MCF 10A (cell line): Measurements from ENCODE around the gene GNAT2. TPM values are rescaled to one million over a fixed set of nuclear protein-coding genes. Genes with fewer than 3 reads are reported as not detected.

Experiments
- BruUV-seq: library from RNA; stranded (reverse); fragments of 400-500 nt; replicated peaks from 2 replicates; lab custom pipeline; 2021; lab: Mats Ljungman, UMichigan
- CTCF ChIA-PET: fragments of 300-600 bp; sonication (Branson Sonifier 250); formaldehyde crosslinking; extraction: SDS; loops from one replicate; lab custom pipeline; 2021; ENCODE audit warnings: antibody characterized with exemption, inconsistent platforms; lab: Yijun Ruan, JAX
- POLR2A ChIA-PET: fragments of 300-600, 350-650 bp; sonication (Branson Sonifier 250); formaldehyde crosslinking; extraction: SDS; loops from one replicate; lab custom pipeline; 2020; ENCODE audit warnings: antibody characterized with exemption, inconsistent platforms; lab: Yijun Ruan, JAX
- DNase-seq: peaks from one replicate; pipeline ENCODE4 v3.0.0-alpha.2; 2018; ENCODE audit not compliant: unreplicated experiment
- H3K27ac Mint-ChIP-seq: one replicate; pipeline ENCODE4 v1.8.0; 2022; ENCODE audit warnings: mild to moderate bottlenecking, low read depth, mixed read lengths; ENCODE audit not compliant: unreplicated experiment
- H3K27me3 Mint-ChIP-seq: one replicate; pipeline ENCODE4 v1.8.0; 2022; ENCODE audit warnings: mixed read lengths; ENCODE audit not compliant: insufficient read depth, unreplicated experiment
- H3K36me3 Mint-ChIP-seq: one replicate; pipeline ENCODE4 v1.8.0; 2022; ENCODE audit warnings: mild to moderate bottlenecking, moderate library complexity, mixed read lengths; ENCODE audit not compliant: insufficient read depth, unreplicated experiment
- H3K4me1 Mint-ChIP-seq: one replicate; pipeline ENCODE4 v1.8.0; 2022; ENCODE audit warnings: mixed read lengths; ENCODE audit not compliant: insufficient read depth, unreplicated experiment
- H3K4me3 Mint-ChIP-seq: one replicate; pipeline ENCODE4 v1.8.0; 2022; ENCODE audit warnings: mild to moderate bottlenecking, moderate library complexity, mixed read lengths; ENCODE audit not compliant: unreplicated experiment
- H3K9me3 Mint-ChIP-seq: one replicate; pipeline ENCODE4 v1.8.0; 2022; ENCODE audit warnings: mixed read lengths; ENCODE audit not compliant: unreplicated experiment
- CTCF ChIP-seq: fragments of 200-600 bp; IDR thresholded peaks from one replicate; pipeline ENCODE4 v1.8.0; 2022; ENCODE audit warnings: antibody characterized with exemption, mild to moderate bottlenecking; ENCODE audit not compliant: unreplicated experiment
- intact Hi-C: fragments of 100-400 bp; cut with micrococcal nuclease; formaldehyde crosslinking; loops from 2 replicates; pipeline ENCODE4 v1.14.1; 2022
- total RNA-seq: library from RNA; stranded (reverse); gene quantifications from 2 replicates; pipeline ENCODE4 v1.2.3, GENCODE V29; 2022

GNAT2 gene
- total RNA-seq, 1 experiment from 2014 or later = not detected

- POLR2A ChIA-PET = interaction anchor here (1.4 to 2.1 kb wide), 3 partner anchors 16 to 349 kb away, joined by 4 to 12 read pairs (median 5); partner anchors contain the start of genes AHCYL1 and GNAI3
- Mint-ChIP-seq H3K9me3 (no peaks in the 10 kb centered on the region), H3K36me3 (peaks cover 6% of the 10 kb centered on the region), H3K4me3 (no peak overlapping the region), H3K27ac (no peak overlapping the region), H3K27me3 (no peaks in the 10 kb centered on the region), H3K4me1 (peaks cover 8% of the 10 kb centered on the region)
- DNase-seq = peak; percentile 64
- CTCF ChIA-PET = interaction anchor here (0.7 to 17.2 kb wide), 7 partner anchors 28 to 349 kb away, joined by 3 to 459 read pairs (median 6); partner anchors contain the start of gene AHCYL1
- BruUV-seq = no TSS peak
- intact Hi-C loops = no loop called here
- no peak for TF ChIP-seq CTCF
These were observed 17.0 kb upstream of the GNAT2 start for GRCh38 chr1:109636201-109636952.

- Mint-ChIP-seq H3K4me1 (peaks cover 8% of the 10 kb centered on the region), H3K36me3 (peaks cover 12% of the 10 kb centered on the region), H3K27me3 (no peaks in the 10 kb centered on the region), H3K9me3 (no peaks in the 10 kb centered on the region), H3K27ac (no peak overlapping the region), H3K4me3 (no peak overlapping the region)
- no peak for TF ChIP-seq CTCF
- intact Hi-C loops = no loop called here
- POLR2A ChIA-PET = interaction anchor here (1.4 to 2.1 kb wide), 2 partner anchors 87 to 349 kb away, joined by 5 to 12 read pairs; partner anchors contain the start of genes AHCYL1 and GNAI3
- DNase-seq = no peak
- BruUV-seq = no TSS peak
- CTCF ChIA-PET = interaction anchor here (1.1 to 17.2 kb wide), 4 partner anchors 90 to 350 kb away, joined by 4 to 459 read pairs (median 45); partner anchors contain the start of gene AHCYL1
These were observed 16.4 kb upstream of the GNAT2 start for GRCh38 chr1:109635862-109636200.

GRCh38 chr1:109634771-109635750 is 15.6 kb upstream of the GNAT2 start:
- H3K27ac Mint-ChIP-seq = no peak overlapping the region
- H3K4me3 Mint-ChIP-seq = no peak overlapping the region
- H3K36me3 Mint-ChIP-seq = peaks cover 14% of the 10 kb centered on the region
- ChIA-PET POLR2A (interaction anchor here (1.0 kb wide), 1 partner anchor 87 kb away, joined by 3 read pairs; the partner anchor contains the start of gene GNAI3), CTCF (interaction anchor here (1.1 to 17.2 kb wide), 4 partner anchors 8 to 351 kb away, joined by 3 to 459 read pairs (median 45); partner anchors contain the start of gene AHCYL1)
- peaks cover 8% of the 10 kb centered on the region for H3K4me1 Mint-ChIP-seq
- H3K9me3 Mint-ChIP-seq = no peaks in the 10 kb centered on the region
- no TSS peak for BruUV-seq
- H3K27me3 Mint-ChIP-seq = no peaks in the 10 kb centered on the region
- intact Hi-C loops = no loop called here
- TF ChIP-seq CTCF = no peak
- DNase-seq = no peak
